SU-DHL-6 (cell line): ENCODE data around the gene NACA2.

Source experiments
- H2AFZ ChIP-seq: fragments of 200-600 bp; sonication (generic); 2 replicates; pipeline ENCODE4 v1.6.1; 2014; ENCODE audit warnings: low read depth, mild to moderate bottlenecking, moderate library complexity, mixed read lengths, antibody characterized with exemption, low read length; ENCODE audit not compliant: severe bottlenecking
- H3F3A ChIP-seq: fragments of 200-600 bp; shearing (Covaris generic); 2 replicates; pipeline ENCODE4 v1.6.0; 2016; ENCODE audit warnings: antibody characterized with exemption, mild to moderate bottlenecking; ENCODE audit not compliant: insufficient read depth
- H3K27ac ChIP-seq: fragments of 200-600 bp; sonication (generic); 2 replicates; pipeline ENCODE4 v1.5.1; 2016; ENCODE audit warnings: low read depth, mild to moderate bottlenecking, low read length, moderate library complexity, mixed read lengths
- H3K27me3 ChIP-seq: fragments of 200-600 bp; sonication (generic), shearing (Covaris generic); 2 replicates; pipeline ENCODE4 v1.6.0; 2014; ENCODE audit warnings: mild to moderate bottlenecking, low read length
- H3K36me3 ChIP-seq: fragments of 200-600 bp; sonication (generic); 2 replicates; pipeline ENCODE4 v1.6.1; 2014; ENCODE audit warnings: mild to moderate bottlenecking, low read length, mixed read lengths
- H3K4me2 ChIP-seq: fragments of 300-600, 200-600 bp; shearing (Covaris generic), sonication (generic); 2 replicates; pipeline ENCODE4 v1.6.0; 2014; ENCODE audit warnings: low read length, low read depth, mild to moderate bottlenecking; ENCODE audit not compliant: poor library complexity, severe bottlenecking
- H3K4me3 ChIP-seq: fragments of 200-600 bp; sonication (generic); 2 replicates; pipeline ENCODE4 v1.5.1; 2014; ENCODE audit warnings: antibody characterized with exemption, low read length, mild to moderate bottlenecking, mixed read lengths; ENCODE audit not compliant: insufficient read depth, poor library complexity, severe bottlenecking
- H3K79me2 ChIP-seq: fragments of 200-600 bp; sonication (generic); 2 replicates; pipeline ENCODE4 v1.6.1; 2014; ENCODE audit warnings: mild to moderate bottlenecking, low read length, moderate library complexity; ENCODE audit not compliant: insufficient read depth
- H3K9ac ChIP-seq: fragments of 200-600 bp; sonication (generic); 2 replicates; pipeline ENCODE4 v1.7.0; 2014; ENCODE audit warnings: mild to moderate bottlenecking, low read length
- H3K9me2 ChIP-seq: fragments of 200-600 bp; sonication (generic); replicated peaks from 2 replicates; pipeline ENCODE4 v1.6.1; 2014; ENCODE audit warnings: low read length; ENCODE audit not compliant: insufficient read depth
- H3K9me3 ChIP-seq: fragments of 200-600 bp; sonication (generic); 2 replicates; pipeline ENCODE4 v1.6.1; 2014; ENCODE audit warnings: low read length, mixed read lengths; ENCODE audit not compliant: insufficient read depth
- H4K20me1 ChIP-seq: fragments of 200-600 bp; sonication (generic); 2 replicates; pipeline ENCODE4 v1.6.1; 2014; ENCODE audit warnings: low read depth, mild to moderate bottlenecking, antibody characterized with exemption, low read length, moderate library complexity, mixed read lengths
- EZH2phosphoT487 ChIP-seq: fragments of 200-600 bp; sonication (generic), shearing (Covaris generic); conservative IDR thresholded peaks from 2 replicates; pipeline ENCODE4 v1.6.1; 2018; ENCODE audit warnings: mild to moderate bottlenecking, antibody characterized with exemption, low read length, moderate library complexity, mixed read lengths
- TF ChIP-seq, protein P1 (sequence below): fragments of 200-600 bp; sonication (generic); IDR thresholded peaks from one replicate; pipeline ENCODE4 v1.5.1; 2017; ENCODE audit warnings: antibody characterized with exemption, mild to moderate bottlenecking, low read length, moderate library complexity; ENCODE audit not compliant: insufficient read depth, poor library complexity, severe bottlenecking

The NACA2 gene

DNA sequence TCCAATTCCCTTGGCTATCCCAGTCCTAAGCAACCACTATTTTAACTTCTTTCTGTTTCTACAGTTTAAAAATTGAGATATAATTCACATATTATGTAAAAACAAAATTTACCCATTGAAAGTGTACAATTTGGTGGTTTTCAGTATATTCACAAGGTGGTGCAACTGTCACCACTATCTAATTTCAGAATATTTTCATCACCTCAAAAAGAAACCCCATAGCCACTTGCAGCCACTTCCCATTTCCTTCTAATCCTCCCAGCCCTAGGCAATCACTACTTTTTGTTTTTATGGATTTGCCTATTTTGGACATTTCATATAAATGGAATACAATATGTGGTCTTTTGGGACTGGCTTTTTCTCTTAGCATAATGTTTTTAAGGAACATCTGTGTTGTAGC, 36.1 kb upstream of the NACA2 start:
- TF ChIP-seq EZH2phosphoT487, result no peak
- H2AFZ ChIP-seq, result no peak overlapping the region
- no peak overlapping the region for H3K27ac ChIP-seq
- H3F3A ChIP-seq, result no peaks in the 10 kb centered on the region
- H3K79me2 ChIP-seq, result no peaks in the 10 kb centered on the region
- H3K4me2 ChIP-seq, result no peak overlapping the region
- H4K20me1 ChIP-seq, result no peaks in the 10 kb centered on the region
- H3K9me3 ChIP-seq, result no peaks in the 10 kb centered on the region
- H3K27me3 ChIP-seq, result no peaks in the 10 kb centered on the region
- H3K4me3 ChIP-seq, result no peak overlapping the region
- H3K9ac ChIP-seq, result no peak overlapping the region
- H3K36me3 ChIP-seq, result no peaks in the 10 kb centered on the region
- no peaks in the 10 kb centered on the region for H3K9me2 ChIP-seq

- Histone ChIP-seq H3K79me2 (no peaks in the 10 kb centered on the region), H3K36me3 (no peaks in the 10 kb centered on the region), H3K9ac (no peak overlapping the region), H3K4me3 (no peak overlapping the region), H2AFZ (no peak overlapping the region), H3K9me2 (no peaks in the 10 kb centered on the region), H3K27ac (no peak overlapping the region), H4K20me1 (no peaks in the 10 kb centered on the region), H3K27me3 (no peaks in the 10 kb centered on the region), H3K9me3 (no peaks in the 10 kb centered on the region), H3F3A (no peaks in the 10 kb centered on the region), H3K4me2 (no peak overlapping the region)
- TF ChIP-seq, protein P1, sequence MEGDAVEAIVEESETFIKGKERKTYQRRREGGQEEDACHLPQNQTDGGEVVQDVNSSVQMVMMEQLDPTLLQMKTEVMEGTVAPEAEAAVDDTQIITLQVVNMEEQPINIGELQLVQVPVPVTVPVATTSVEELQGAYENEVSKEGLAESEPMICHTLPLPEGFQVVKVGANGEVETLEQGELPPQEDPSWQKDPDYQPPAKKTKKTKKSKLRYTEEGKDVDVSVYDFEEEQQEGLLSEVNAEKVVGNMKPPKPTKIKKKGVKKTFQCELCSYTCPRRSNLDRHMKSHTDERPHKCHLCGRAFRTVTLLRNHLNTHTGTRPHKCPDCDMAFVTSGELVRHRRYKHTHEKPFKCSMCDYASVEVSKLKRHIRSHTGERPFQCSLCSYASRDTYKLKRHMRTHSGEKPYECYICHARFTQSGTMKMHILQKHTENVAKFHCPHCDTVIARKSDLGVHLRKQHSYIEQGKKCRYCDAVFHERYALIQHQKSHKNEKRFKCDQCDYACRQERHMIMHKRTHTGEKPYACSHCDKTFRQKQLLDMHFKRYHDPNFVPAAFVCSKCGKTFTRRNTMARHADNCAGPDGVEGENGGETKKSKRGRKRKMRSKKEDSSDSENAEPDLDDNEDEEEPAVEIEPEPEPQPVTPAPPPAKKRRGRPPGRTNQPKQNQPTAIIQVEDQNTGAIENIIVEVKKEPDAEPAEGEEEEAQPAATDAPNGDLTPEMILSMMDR, result no peak
- TF ChIP-seq EZH2phosphoT487, result no peak
These were observed 34.5 kb upstream of the NACA2 start for GRCh38 chr17:61625564-61625963.

DNA sequence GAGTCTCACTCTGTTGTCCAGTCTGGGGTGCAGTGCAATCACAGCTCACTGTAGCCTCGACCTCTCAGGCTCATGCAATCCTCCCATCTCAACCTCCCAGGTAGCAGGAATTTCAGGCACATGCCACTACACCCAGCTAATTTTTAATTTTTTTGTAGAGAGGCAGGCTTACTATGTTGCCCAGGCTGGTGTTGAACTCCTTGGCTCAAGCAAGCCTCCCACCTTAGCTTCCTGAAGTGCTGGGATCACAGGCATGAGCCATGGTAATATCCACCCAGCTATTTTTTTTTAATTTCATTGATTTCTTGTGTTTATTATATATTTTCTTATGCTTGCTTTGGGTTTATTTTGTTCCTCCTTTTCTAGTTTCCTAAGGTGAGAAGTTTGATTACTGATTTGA, 33.9 kb upstream of the NACA2 start:
- no peaks in the 10 kb centered on the region for H4K20me1 ChIP-seq
- H3K9me3 ChIP-seq, result 0 out of 2 replicates have a peak, but pooled peaks cover 2% of the 10 kb centered on the region
- no peaks in the 10 kb centered on the region for H3F3A ChIP-seq
- no peaks in the 10 kb centered on the region for H3K9me2 ChIP-seq
- H3K27ac ChIP-seq, result no peak overlapping the region
- TF ChIP-seq EZH2phosphoT487, result no peak
- TF ChIP-seq, protein P1, result no peak
- no peaks in the 10 kb centered on the region for H3K79me2 ChIP-seq
- no peak overlapping the region for H3K4me3 ChIP-seq
- H3K4me2 ChIP-seq, result no peak overlapping the region
- no peak overlapping the region for H2AFZ ChIP-seq
- no peaks in the 10 kb centered on the region for H3K27me3 ChIP-seq
- no peaks in the 10 kb centered on the region for H3K36me3 ChIP-seq
- H3K9ac ChIP-seq, result no peak overlapping the region

DNA sequence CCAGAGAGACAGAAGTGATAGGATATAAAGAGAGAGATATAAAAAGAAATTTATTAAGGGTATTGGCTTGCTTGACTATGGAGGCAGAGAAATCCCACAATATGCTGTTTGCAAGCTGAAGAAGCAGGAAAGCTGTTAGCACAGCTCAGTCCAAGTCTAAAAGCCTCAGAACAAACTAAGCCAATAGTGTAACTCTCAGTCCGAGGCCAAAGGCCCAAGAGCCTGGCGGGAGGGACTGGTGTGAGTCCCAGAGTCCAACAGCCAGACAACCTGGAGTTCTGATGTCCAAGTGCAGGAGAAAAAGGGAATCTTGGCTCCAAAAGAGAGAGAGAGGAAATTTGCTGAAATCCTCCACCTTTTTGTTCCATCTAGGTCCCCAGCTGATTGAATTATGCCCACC, 30.3 kb upstream of the NACA2 start:
- Histone ChIP-seq H3K9ac (no peak overlapping the region), H3K27ac (no peak overlapping the region), H3K9me2 (no peaks in the 10 kb centered on the region), H3K27me3 (no peaks in the 10 kb centered on the region), H3K9me3 (peaks cover 12% of the 10 kb centered on the region; the same call in 1 of the 2 replicates), H2AFZ (no peak overlapping the region), H3K36me3 (no peaks in the 10 kb centered on the region; the same call in 1 of the 2 replicates), H3K79me2 (no peaks in the 10 kb centered on the region), H3F3A (no peaks in the 10 kb centered on the region), H4K20me1 (no peaks in the 10 kb centered on the region), H3K4me2 (no peak overlapping the region), H3K4me3 (no peak overlapping the region)
- no peak for TF ChIP-seq EZH2phosphoT487
- TF ChIP-seq, protein P1, result no peak
